GM10266 (cell line): Measurements from ENCODE around the gene FOXP4.

ENCODE experiments used
- DNase-seq: peaks from one replicate; pipeline ENCODE4 v3.0.0; 2012; ENCODE audit errors: extremely low spot score
- CTCF ChIP-seq: IDR thresholded peaks from 2 replicates; pipeline ENCODE4 v1.5.1; 2012; ENCODE audit warnings: mild to moderate bottlenecking, low read depth; ENCODE audit not compliant: control insufficient read depth, insufficient read depth; ENCODE audit errors: missing control alignments

Gene FOXP4

GRCh38 chr6:41630069-41630468, 83.9 kb downstream of the FOXP4 start:
- DNase-seq = no peak

GRCh38 chr6:41630946-41631345, 84.8 kb downstream of the FOXP4 start:
- no peak for DNase-seq
- TF ChIP-seq CTCF = no peak

More at GRCh38 chr6:41630069-41630468, 83.9 kb downstream of the FOXP4 start:
- no peak for TF ChIP-seq CTCF

DNA sequence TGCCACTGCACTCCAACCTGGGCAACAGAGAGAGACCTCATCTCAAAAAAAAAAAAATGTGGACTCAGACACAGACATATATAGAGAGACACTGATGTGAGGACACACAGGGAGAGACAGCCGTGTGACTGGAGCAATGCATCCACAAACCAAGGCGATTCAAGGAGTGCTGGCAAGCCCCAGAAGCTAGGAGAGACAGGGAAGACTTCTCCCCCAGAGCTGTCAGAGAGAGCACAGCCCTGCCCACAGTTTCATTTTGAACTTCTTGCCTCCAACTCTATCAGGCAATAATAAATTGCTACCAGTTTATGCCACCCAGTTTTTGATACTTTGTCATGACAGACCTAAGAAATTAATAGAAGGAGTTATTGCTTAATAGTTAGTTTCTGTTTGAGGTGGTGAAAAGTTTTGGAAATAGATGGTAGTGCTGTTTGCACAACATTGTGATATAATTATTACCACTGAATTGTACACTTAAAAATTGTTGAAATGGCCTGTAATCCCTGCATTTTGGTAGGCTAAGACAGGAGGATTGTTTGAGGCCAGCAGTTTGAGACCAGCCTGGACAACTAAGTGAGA, 87.0 kb downstream of the FOXP4 start:
- no peak for TF ChIP-seq CTCF
- no peak for DNase-seq

- TF ChIP-seq CTCF = no peak
- DNase-seq = no peak
These were observed 88.5 kb downstream of the FOXP4 start for GRCh38 chr6:41634657-41635056.

DNA sequence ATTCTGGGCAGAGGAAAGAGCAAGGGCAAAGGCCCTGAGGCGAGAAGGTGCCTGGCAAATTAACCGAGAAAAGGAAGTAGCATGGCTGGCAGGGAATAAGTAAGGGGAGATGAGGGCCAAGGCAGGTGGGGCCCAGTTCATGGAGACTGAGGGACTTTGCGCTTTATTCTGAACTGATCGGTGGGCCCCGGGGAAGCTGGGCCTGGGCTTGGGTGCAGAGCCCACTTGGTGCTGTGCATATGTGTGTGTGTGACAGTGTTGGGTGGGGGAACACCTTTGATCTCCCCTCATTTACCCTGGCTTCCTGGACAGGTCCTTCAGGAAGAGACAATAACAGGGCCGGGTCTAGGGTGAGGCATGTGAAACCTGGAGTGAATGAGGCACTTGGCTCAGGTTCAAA, 89.2 kb downstream of the FOXP4 start:
- DNase-seq = no peak
- no peak for TF ChIP-seq CTCF

DNA sequence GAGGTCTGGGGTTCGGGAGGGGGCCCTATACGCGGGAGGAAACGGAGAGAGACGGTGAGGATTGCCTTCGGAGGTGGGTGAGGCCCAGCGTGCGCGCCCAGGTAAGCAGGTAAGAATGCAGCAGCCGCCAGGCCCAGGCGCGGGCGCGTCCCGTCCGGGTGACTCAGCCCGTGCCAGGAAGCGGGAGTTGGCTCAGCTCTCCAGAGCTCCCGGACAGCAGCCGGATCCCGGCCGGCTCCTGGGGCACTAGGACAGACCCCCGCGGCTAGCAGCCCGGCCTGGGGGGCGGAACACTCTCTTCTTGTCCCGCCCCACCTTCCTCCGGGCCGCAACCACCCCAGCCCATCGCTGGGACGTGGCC, 90.6 kb downstream of the FOXP4 start:
- no peak for TF ChIP-seq CTCF

GRCh38 chr6:41637194-41638001, 91.2 kb downstream of the FOXP4 start:
- TF ChIP-seq CTCF = no peak
- DNase-seq = no peak

More for the DNA sequence above, 90.6 kb downstream of the FOXP4 start:
- DNase-seq = no peak
